ENCODE data around the gene C12orf56. TPM values are rescaled to one million over a fixed set of nuclear protein-coding genes. Genes with fewer than 3 reads are reported as not detected.
A peak's percentile ranks its signal among the peaks of the same experiment; 100 is the strongest.

C12orf56 gene
- total and polyA plus RNA-seq, 4 donors = 0.03 to 0.51 (median 0.12) TPM; not detected in 1

- Histone ChIP-seq H3K27me3 (ENCODE audit: control insufficient read depth in 3 of 3, insufficient read depth in 3 of 3, low read length in 2 of 3) (no peaks in the 10 kb centered on the region), H3K36me3 (ENCODE audit: control insufficient read depth in 4 of 4, insufficient read depth in 4 of 4, low read length in 4 of 4) (no peaks in the 10 kb centered on the region), H3K27ac (ENCODE audit: low read depth in 1 of 2, low read length in 1 of 2) (peak within 1 kb of the TSS; percentile 97 to 99), H3K4me1 (ENCODE audit: control insufficient read depth in 5 of 5, insufficient read depth in 5 of 5, low read length in 5 of 5) (peaks cover 0 to 6% (median 0%) of the 10 kb centered on the region in 5 donors), H3K9me3 (ENCODE audit: control insufficient read depth in 4 of 4, insufficient read depth in 3 of 4, low read length in 3 of 4) (no peaks in the 10 kb centered on the region), H3K4me3 (peak within 1 kb of the TSS; percentile 85), H3K9ac (ENCODE audit: insufficient read depth in 1 of 2, low read length in 2 of 2) (peak within 1 kb of the TSS; percentile 63 to 96)
- WGBS, 2 donors = 12 to 17% methylated on average over 46 to 60 of the region's 60 CpGs
- ATAC-seq (ENCODE audit: insufficient read depth, low FRiP score) (peak; percentile 96), DNase-seq (peak; percentile 96 to 99 (median 97))
- no peak for TF ChIP-seq CTCF (IDR thresholded peaks at IDR 0.05; ENCODE audit: control extremely low read depth, extremely low read depth)
Measured at GRCh38 chr12:64403707-64404469, 13.3 kb upstream of the C12orf56 start, which contains the start of gene XPOT. TSS of gene XPOT (plus strand) at chr12:64404392. CDS start at chr12:64410036, 5,644 bp downstream.

DNA sequence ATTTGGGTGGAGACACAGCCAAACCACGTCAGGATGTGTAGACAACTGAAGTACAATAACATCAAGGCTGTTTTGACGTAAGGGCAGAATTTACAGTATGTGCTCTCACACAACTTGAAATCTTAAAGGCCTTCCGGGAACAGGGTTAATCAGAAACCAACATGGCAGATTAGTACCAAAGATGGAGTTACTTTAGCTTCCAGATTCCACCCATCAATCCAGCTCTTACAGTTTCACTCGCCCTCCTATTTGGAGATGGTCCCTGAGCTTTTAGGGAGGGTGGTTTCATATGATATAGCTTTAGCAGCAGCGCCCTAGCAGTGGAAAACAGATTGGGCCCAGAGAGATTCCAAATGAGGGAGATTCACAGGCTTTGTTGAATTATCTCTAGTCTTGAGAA lies 11.6 kb upstream of the C12orf56 start:
- H3K27ac ChIP-seq (ENCODE audit: low read depth in 1 of 2, low read length in 1 of 2) = no peak overlapping the region
- ATAC-seq (ENCODE audit: insufficient read depth, low FRiP score) = no peak
- 91 to 94% methylated on average over 5 of the region's 5 CpGs for WGBS, 2 donors

GRCh38 chr12:64400041-64400440 lies 9.5 kb upstream of the C12orf56 start:
- H3K36me3 ChIP-seq (ENCODE audit: control insufficient read depth in 4 of 4, insufficient read depth in 4 of 4, low read length in 4 of 4) = no peaks in the 10 kb centered on the region
- 59 to 73% methylated on average over 4 of the region's 4 CpGs for WGBS, 2 donors
- no peak overlapping the region for H3K27ac ChIP-seq (ENCODE audit: low read depth in 1 of 2, low read length in 1 of 2)
- no peak for TF ChIP-seq CTCF (IDR thresholded peaks at IDR 0.05; ENCODE audit: control extremely low read depth, extremely low read depth)
- no peak overlapping the region for H3K4me3 ChIP-seq
- no peaks in the 10 kb centered on the region for H3K27me3 ChIP-seq (ENCODE audit: control insufficient read depth in 3 of 3, insufficient read depth in 3 of 3, low read length in 2 of 3)
- H3K9me3 ChIP-seq (ENCODE audit: control insufficient read depth in 4 of 4, insufficient read depth in 3 of 4, low read length in 3 of 4) = peaks cover 0 to 1% (median 0%) of the 10 kb centered on the region in 4 donors
- DNase-seq (no peak), ATAC-seq (ENCODE audit: insufficient read depth, low FRiP score) (no peak)
- no peaks in the 10 kb centered on the region for H3K4me1 ChIP-seq (ENCODE audit: control insufficient read depth in 5 of 5, insufficient read depth in 5 of 5, low read length in 5 of 5)
- H3K9ac ChIP-seq (ENCODE audit: insufficient read depth in 1 of 2, low read length in 2 of 2) = no peak overlapping the region

More for the DNA sequence above, 11.6 kb upstream of the C12orf56 start:
- no peak overlapping the region for H3K4me3 ChIP-seq
- H3K4me1 ChIP-seq (ENCODE audit: control insufficient read depth in 5 of 5, insufficient read depth in 5 of 5, low read length in 5 of 5) = peaks cover 0 to 3% (median 0%) of the 10 kb centered on the region in 5 donors
- no peak for TF ChIP-seq CTCF (IDR thresholded peaks at IDR 0.05; ENCODE audit: control extremely low read depth, extremely low read depth)
- H3K9ac ChIP-seq (ENCODE audit: insufficient read depth in 1 of 2, low read length in 2 of 2) = no peak overlapping the region
- no peaks in the 10 kb centered on the region for H3K27me3 ChIP-seq (ENCODE audit: control insufficient read depth in 3 of 3, insufficient read depth in 3 of 3, low read length in 2 of 3)
- no peak for DNase-seq
- H3K9me3 ChIP-seq (ENCODE audit: control insufficient read depth in 4 of 4, insufficient read depth in 3 of 4, low read length in 3 of 4) = no peaks in the 10 kb centered on the region
- no peaks in the 10 kb centered on the region for H3K36me3 ChIP-seq (ENCODE audit: control insufficient read depth in 4 of 4, insufficient read depth in 4 of 4, low read length in 4 of 4)

Data from lung (tissue), 12 donors.